ENCODE measurements around the gene PIAS1.

DNA sequence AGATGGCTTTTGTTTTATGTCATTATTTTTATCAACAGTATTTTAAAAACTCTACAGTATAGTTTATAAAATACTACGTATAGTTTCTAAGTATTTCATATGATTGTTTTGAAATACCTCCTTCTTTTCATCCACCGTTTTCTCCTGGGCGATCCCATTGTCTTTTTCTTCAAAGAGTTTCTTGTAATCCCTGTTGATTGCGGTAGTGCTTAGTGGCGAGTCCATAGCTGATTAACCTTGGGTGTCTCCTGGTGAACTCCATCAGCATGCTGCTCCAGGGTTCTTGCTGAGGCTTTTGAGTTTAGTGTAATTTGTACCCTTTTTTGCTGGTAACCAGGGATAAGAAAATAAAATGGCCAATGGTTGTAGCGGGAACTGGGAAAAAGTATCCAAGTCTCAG, 3.6 kb downstream of the PIAS1 start:
- no peak for TF ChIP-seq CTCF (IDR thresholded peaks at IDR 0.05)
- TF ChIP-seq POLR2A (IDR thresholded peaks at IDR 0.05), result no peak
